DOHH2 (cell line): Measurements from ENCODE around the gene ELFN1.

Experiments used
- EZH2phosphoT487 ChIP-seq: fragments of 200-600 bp; sonication (generic); IDR thresholded peaks from 2 replicates; pipeline ENCODE4 v1.6.1; 2017; ENCODE audit warnings: borderline replicate concordance, mild to moderate bottlenecking, antibody characterized with exemption, low read length, moderate library complexity, mixed read lengths
- TF ChIP-seq, protein P1 (sequence below): fragments of 200-600 bp; sonication (generic); IDR thresholded peaks from one replicate; pipeline ENCODE4 v1.5.1; 2014; ENCODE audit warnings: antibody characterized with exemption, mild to moderate bottlenecking, low read depth, low read length; ENCODE audit not compliant: poor library complexity, severe bottlenecking

DNA sequence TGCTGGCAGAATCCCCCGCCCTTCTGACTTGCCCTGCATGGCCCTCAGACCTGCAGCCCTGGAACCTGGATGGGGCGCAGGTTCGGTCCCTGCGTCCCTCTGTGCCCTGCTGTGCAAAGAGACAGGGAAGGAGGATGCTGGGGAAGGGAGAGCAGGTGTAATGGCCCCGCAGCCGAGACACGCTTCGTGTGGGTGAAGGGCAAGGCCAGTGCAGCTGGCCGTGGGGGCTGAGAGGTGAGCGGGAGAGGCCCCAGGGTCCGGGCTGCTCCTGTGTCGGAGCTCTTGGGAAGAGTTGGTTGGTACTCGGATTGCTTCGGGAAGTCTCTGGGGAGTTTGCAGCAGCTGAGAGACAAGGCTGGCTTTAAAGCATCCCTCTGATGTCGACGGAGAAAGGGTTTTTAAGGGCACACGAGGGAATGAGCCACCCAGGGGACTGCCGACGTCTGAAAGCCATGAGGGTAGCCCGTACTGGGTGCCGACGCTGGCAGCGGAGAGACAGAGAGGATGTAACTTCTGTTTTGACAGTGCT is 6.5 kb downstream of the ELFN1 start:
- TF ChIP-seq, protein P1, sequence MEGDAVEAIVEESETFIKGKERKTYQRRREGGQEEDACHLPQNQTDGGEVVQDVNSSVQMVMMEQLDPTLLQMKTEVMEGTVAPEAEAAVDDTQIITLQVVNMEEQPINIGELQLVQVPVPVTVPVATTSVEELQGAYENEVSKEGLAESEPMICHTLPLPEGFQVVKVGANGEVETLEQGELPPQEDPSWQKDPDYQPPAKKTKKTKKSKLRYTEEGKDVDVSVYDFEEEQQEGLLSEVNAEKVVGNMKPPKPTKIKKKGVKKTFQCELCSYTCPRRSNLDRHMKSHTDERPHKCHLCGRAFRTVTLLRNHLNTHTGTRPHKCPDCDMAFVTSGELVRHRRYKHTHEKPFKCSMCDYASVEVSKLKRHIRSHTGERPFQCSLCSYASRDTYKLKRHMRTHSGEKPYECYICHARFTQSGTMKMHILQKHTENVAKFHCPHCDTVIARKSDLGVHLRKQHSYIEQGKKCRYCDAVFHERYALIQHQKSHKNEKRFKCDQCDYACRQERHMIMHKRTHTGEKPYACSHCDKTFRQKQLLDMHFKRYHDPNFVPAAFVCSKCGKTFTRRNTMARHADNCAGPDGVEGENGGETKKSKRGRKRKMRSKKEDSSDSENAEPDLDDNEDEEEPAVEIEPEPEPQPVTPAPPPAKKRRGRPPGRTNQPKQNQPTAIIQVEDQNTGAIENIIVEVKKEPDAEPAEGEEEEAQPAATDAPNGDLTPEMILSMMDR, result no peak
- no peak for TF ChIP-seq EZH2phosphoT487
